HG03064 (cell line): ENCODE data around the gene KLC3.

Experiments
- ATAC-seq: cut with Tn5 transposase; IDR thresholded peaks from one replicate; pipeline ENCODE4 v1.9.1; 2021; ENCODE audit warnings: low read depth; ENCODE audit not compliant: unreplicated experiment

Gene KLC3

DNA sequence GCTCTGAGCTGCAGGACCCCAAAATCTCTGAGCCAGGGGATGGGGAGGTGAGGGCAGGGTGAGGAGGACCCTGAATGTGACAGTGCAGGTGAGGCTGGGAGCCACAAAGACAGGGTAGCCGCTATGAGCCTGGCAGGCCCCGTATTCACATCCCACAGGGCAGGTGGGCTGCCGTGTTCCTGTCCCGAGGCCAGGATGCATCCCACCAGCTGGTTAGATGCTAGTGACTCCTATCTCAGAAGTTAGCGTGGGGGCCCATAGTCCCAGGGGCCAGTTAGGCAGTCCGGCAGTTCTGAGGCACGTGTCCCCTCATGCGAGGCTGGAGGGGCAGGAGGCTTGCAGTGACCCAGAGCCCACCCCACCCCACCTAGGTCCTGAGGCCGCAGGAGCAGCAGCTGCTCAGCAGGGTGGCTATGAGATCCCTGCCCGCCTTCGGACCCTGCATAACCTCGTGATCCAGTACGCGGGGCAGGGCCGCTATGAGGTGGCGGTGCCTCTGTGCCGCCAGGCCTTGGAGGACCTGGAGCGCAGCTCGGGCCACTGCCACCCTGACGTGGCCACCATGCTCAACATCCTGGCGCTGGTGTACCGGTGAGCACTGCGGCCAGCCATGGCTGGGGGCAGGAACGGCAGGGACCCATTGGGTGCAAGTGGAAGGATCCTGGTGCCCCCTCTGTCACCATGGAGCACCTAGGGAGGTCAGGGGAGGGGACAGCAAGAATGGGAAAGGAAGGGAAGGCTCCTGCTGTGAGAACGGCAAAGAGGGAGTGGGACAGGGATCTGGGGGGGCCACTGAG is 7.2 kb downstream of the KLC3 start:
- no peak for ATAC-seq

DNA sequence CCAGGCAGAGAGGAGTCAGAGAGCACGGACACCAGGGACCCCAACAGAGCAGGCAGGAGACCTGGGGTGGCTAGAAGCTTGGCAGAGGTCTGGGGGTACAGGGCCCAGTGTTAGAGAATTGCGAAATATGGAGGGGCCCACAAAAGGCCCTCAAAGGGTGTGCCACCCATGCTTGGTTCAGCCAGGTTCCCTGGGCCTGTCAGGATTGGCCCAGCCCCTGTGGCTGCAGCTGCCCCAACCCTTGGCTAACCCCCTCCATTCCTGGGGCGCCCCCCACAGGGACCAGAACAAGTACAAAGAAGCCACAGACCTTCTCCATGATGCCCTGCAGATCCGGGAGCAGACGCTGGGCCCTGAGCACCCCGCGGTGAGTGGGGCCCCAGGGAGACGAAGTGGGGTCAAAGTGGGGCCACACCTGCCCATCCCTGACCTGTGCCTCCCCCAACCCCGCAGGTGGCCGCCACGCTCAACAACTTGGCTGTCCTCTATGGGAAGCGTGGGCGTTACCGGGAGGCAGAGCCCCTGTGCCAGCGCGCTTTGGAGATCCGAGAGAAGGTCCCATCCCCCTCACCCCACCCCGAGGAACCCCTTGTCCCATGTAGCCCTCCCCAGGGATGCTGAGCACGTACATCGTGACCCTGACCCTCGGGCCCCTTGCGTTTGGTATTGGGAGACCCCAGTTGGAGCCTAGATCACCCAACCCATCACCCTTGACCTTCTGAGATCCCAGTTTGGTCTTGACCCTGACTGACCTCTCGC is 8.0 kb downstream of the KLC3 start:
- ATAC-seq = no peak

DNA sequence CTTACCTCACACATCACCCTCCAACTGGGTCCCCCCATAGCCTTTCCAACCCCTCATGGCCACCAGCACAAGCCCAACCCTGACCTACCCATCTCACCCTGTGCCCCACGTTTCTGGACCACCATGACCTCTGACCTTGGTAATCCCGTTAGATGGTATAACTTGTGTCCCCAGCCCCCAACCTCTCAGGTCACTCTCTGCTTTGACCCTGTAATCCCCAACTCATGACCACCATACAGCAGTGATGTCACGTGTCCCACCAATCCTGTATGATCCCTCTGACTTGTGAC is 8.5 kb downstream of the KLC3 start:
- ATAC-seq = no peak

DNA sequence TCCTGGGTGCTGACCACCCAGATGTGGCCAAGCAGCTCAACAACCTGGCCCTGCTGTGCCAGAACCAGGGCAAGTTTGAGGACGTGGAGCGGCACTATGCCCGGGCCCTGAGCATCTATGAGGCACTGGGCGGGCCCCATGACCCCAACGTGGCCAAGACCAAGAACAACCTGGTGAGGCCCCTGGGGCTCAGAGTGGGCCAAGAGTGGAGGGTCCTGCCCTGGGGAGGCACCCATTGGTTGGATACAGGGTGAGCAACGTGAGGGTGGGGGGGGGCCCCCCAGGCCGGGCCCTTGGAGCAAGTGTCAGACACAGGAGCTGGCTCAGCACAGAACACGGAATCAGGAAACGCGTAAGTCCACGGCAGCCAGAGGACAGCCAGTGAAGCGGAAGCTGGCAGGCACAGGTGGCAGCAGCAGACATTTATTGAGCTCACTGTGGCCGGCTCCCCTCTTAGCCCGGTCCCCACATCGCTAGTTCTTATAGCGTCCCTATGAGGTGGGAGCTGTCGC is 8.9 kb downstream of the KLC3 start:
- ATAC-seq = no peak

DNA sequence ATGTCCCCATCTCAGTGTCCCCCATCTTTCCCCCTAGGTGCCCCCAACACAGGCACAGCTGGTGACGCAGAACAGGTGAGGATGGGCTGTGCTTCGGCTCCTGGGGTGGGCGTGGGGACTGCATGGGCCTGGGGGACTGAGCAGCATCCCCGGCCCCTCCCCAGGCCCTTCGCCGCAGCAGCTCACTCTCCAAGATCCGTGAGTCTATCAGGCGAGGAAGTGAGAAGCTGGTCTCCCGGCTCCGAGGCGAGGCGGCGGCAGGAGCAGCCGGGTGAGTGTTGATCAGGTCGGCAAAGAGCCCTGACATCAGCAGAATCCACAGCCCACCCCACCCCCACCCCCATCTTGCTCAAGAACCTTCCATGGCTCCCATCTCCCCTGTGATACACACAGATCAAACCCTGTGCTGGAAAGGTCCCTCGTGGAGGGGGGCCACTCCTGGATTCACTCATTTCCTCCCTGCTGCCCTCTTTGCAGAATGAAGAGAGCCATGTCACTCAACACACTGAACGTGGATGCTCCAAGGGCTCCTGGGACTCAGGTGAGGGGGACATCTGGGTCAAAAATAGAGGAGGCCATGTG is 10.0 kb downstream of the KLC3 start:
- no peak for ATAC-seq

DNA sequence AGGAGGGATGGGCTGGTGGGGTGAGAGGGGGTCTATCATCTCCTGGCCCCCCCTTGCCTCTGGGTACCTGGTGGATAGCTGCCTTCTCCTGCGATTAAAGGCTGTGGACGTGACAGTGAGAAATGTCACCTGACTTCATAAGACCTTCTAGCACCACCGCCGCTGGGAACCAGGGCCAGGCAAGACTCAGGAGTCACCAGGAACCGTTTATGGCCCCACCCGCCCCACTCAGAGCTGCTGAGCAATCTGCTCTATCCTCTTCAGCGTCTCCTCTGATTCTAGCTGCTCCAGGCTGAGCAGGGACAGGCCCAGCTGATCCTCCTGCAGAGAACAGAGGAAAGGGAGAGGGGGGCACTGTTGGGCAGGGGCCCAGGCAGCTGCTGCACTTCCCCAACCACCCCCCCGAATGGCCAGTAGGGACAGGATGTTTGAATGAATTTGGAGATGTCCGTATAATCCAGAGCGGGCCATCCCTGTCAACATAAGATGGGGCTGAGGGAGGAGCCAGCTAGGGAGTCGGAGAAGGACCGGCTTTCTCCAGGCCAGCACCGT is 10.9 kb downstream of the KLC3 start:
- no peak for ATAC-seq

DNA sequence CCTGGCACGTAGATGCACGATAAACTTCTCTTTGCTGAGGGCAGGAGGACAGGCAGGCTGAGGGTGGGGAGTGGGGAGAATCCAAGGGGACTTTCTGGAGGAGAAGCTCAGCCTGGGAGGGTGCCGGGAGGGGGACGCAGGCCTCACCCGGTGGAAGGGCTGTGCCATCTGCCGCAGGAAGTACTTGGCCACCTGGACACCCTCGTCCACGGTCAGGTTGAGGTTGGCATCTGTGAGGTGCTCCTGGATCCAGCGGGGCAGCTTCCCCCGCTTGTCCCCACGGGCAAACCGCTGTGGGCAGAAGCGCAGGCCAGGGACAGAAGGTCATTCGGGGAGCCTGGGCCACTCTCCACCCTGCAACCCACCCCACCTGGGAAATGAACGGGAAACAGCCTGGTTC is 11.5 kb downstream of the KLC3 start:
- no peak for ATAC-seq

DNA sequence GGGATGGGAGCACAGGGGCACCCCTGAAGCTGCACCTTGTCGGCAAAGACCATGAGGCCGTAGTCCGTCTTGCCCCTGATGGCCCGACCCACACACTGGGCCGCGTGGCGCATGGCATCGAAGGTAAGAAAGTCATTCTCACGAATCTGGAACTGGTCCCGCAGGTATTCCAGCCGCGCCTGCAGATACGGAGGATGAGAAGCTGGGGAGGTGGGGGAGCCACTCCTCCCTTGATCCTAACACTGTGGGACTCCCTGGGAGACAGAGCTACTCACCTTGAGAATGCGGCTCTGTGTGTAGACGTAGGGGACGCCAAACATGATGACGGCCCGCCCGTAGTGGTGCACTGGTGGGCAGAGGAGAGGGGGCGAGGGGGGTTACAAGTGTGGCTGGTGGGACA is 11.9 kb downstream of the KLC3 start:
- no peak for ATAC-seq

DNA sequence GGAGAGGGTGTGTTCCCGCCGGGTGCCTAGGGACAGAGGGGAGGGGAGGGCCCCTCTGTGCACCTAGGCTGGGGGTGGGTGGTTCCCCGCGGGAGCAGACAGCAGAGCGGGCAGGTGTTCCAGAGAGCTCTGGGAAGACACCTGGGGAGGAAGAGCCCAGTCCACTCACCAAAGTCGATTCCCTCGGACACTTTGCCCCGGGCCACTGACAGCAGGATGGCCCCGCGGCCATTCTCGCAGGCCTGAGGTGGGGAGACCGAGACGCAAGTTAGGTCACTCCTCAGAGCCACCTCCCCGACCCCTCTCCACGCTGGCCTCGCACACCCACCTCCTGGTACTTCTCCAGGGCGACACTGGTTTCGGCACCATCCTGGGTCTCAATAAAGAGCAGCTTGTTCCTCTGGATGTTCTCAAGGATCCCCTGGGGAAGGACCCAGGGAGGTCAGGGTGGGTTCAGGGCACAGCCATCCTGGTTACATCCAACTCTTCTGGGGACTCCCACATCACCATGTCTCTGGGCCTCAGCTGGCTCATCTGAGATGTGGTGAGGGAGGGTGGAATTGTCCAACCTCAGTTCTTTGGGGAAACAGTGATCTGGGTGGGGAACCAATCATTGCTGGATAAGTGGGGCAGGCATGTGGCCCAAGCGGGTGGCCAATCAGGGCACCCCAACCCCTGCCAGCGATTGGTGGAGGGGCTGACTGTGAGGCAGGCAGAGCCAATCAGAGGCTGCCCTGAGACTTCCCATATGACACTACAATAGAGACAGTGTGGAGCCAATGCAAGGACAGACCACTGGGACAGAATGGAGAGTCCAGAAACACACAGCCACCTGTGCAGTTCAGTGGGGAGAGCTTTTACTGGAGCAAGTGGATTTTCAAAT is 12.6 kb downstream of the KLC3 start:
- no peak for ATAC-seq

DNA sequence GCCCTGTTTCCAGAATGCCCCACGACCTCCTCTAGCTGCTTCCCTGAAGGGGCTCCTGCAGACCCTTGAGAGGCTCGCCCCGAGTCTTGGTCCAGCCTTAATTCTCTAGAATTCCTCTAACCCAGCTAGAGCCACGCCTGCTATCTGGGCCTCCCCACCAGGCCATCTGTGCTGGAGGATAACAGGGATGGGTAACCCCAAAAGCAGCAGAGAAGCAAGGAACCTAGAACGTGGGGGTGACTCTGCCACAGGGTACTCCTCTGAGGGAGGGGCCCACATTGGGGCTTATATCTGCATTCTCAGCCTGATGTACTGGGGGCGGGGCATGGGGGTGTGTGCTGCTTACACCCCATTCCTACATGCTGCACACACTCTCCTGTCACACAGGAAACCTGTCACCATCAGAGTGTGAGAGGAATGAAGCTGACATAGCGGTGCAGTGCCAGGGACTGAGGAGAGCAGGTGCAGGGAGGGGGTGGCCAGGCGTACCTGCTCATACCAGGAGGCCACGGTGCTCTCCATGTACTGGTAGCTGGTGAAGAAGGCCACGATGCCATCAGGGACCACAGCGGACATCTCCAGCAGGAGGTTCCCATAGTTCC is 13.8 kb downstream of the KLC3 start:
- ATAC-seq = no peak

DNA sequence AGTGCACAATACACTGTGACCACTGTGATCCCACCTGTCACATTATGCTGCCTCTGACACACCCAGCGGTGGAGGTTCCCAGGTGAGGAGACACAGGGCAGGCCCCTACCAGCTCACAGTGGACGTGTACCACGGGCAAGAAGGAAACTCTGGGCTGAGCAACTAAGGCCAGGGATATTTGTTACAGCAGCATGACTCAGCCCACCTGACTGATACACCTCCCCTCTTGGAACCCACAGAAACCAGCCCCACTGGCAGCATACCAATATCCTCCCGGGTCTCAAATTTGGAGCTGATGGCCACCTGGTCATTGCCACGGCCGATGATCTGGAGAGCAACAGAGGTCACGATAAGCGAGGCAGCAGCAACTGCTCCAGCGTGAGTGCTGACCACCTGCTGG is 14.9 kb downstream of the KLC3 start:
- no peak for ATAC-seq

DNA sequence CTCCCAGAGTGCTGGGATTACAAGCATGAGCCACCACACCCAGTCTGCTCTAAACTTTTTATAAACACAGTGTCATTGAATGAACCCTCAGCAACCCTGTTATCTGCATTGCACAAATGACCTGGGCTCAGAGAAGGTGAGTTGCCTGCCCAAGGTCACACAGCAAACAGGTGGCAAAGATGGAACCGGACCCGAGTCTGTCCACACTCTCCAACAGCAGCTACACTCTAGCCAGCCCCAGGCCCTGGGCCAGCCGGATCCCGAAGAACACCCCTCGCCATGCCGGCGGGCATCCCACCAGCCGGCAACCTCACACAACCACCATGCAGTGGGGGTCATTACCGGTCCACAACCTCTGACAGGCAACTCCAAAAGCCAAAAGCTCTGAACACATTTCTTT is 15.4 kb downstream of the KLC3 start:
- no peak for ATAC-seq

DNA sequence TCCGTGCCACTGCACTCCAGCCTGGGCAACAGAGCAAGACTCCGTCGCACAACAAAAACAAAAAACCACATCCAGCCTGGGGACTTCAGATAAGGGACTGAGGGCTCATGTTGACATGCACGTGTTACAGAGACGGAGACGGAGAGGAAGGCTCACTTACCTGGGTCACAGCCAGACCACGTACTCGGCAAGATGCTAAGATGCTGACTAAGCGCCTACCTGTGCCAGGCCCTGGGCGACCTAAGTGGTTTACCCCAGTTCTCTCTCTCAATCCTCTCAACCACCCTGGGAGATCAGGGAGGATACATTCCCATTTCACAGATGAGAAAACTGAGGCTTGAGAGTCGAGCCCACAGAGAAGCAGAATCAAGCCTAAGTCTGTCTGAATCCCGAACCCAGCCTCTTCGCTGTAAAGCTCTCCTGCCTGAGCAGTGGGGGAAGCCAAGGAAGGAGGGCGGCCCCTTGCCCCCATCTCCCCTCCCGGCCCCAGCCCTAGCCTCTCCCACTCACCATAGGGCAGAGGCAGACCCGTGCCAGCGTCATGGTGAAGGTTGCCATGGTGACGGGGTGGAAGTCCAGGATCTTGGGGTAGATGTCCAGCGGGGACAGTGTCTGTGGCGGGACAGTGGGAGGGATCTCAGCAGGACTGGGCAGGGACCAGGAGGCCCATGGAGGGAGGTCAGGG is 16.4 kb downstream of the KLC3 start:
- ATAC-seq = no peak

DNA sequence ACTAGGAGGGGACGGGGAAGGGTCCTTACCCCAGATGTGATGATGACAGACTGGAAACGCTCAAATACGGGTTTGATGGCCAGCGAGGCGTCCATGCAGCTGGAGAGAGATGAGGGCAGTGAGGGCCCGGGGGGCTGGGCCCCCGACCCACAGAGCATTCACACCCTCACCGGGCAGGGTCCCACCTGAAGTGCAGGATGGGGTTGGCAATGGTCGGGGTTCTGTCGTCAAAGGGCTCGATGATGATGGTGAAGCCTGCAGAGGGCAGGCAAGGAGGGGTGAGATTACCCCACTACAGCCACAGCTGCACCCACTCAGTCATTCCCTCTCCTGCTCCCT is 16.9 kb downstream of the KLC3 start:
- no peak for ATAC-seq

DNA sequence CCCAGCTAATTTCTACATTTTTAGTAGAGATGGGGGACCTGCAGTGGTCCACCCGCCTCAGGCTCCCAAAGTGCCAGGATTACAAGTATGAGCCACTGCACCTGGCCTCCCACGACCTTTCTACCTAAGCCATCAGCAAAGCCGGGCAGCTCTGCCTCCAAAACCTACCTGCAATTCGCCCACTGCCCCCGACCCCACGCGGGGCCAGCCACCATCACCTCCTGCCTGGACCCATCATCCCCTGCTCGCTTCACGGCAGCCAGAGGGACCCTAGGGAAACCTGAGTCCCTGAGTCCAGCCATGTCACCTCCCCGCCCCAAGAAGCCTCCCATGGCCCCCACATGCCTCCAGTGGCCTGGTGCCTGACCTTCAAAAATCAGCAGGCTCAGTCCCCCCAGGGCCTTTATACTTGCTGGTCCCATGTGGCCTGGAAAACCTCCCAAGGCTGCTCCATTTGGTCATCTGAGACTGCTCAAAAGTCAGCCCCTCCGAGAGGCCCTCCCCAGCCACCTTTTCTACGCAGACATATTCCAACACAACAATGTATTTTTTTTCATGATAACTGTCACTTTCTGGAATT is 17.8 kb downstream of the KLC3 start:
- no peak for ATAC-seq

DNA sequence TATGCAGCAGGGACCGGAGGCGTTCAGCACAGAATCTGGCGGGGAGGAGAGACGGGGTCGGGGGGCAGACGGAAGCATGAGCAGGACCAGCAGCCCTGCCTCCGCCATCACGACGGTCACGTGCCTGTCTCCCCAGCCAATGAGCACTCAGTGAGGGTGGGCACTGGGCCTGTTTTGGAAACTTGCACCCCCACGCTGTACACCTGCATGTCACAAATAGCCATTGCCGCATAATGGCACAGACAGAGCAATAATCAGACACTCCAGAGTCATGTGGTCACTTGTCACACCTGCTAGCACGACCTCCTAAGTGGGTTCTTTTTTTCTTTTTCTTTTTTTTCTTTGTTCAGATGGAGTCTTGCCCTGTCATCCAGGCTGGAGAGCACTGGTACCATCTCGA is 21.1 kb downstream of the KLC3 start:
- no peak for ATAC-seq

DNA sequence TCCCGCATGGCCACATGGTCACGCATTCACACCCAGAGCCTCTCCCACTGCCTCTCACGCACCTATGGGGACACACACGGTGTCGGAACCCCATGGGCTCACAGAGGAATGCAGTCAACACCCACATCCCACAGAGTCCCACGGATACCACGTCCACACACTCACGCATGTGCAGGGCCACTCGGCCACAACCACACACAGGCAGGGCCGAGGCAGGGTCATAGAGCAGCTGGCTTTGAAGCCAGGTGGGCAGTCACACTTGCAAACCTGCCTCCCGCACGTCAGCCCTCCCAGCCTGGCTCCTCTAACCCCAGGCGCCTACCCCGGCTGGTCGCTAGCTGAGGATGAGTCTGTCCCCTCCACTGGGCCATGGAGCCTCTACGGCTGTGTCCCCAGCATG is 21.7 kb downstream of the KLC3 start:
- no peak for ATAC-seq

DNA sequence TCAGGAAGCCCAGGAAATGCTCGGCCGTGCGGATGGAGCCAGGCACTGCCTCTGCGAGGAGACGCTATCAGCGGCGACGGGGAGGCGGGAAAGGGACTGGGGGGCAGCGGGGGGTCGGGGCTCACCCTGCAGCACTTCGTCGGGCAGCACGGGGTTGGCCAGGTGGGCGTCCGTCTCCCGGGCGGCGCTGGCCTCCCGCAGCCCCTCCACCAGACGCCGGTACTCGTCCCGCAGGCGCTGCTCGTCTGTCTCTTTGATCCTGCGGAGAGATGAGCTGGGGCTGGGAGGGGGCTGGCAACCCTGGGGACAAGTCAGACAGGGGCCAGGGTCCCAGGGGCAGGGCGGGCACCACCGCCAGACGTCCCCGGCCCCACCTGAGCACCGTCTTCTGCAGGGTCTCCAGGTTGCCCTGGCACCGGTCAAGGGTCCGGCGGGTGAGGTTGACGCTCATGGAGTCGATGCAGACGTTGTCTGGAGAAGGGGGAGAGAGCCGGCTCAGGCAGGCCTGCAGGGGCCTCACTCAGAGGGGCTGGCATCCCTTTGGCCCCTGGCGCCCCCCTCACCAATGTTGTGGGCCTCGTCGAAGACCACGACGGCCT is 23.4 kb downstream of the KLC3 start:
- no peak for ATAC-seq

DNA sequence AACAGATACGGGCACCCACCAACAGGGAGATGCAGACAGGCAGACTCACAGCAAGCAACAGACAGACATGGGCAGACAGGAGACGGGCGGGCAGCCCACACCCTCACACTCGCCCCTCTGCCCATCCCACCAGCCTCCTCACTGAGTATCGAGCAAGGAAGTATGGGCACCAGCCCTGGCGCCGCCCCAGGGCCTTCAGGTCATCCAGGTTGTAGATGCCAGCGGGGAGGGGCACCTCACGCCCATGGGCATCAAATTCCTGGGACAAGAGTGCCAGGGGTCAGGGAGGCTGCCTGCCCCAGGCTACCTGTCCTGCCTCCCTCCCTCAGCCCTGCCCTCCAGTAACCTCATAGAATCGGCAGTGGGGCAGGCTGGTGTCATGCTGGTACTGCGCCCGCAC is 24.1 kb downstream of the KLC3 start:
- ATAC-seq = no peak
